Immature natural killer cell (primary cell): ENCODE measurements around the gene GIGYF1. TPM values are rescaled to one million over a fixed set of nuclear protein-coding genes. Genes with fewer than 3 reads are reported as not detected.
A peak's percentile ranks its signal among the peaks of the same experiment; 100 is the strongest.
"Not testable (repeated sequence)": the region's sequence is repeated elsewhere in the genome, so short reads cannot be mapped to it uniquely, and the experiment has no call there.

Source experiments
- DNase-seq, 3 donors: peaks; one replicate each; pipeline ENCODE4 v3.0.0; 2022; ENCODE audit warnings: mixed read lengths in 1 of 3
- H3K27ac Mint-ChIP-seq, 6 donors: one replicate each; pipeline ENCODE4 v1.8.0; 2020; ENCODE audit warnings: mixed read lengths in 6 of 6, mild to moderate bottlenecking in 5 of 6, inconsistent platforms in 4 of 6, moderate library complexity in 3 of 6
- H3K27me3 Mint-ChIP-seq, 3 donors: one replicate each; pipeline ENCODE4 v1.8.0; 2020 to 2021; ENCODE audit warnings: low read depth in 3 of 3, mild to moderate bottlenecking in 3 of 3, mixed read lengths in 3 of 3, moderate library complexity in 3 of 3, inconsistent platforms in 1 of 3
- H3K36me3 Mint-ChIP-seq, 3 donors: one replicate each; pipeline ENCODE4 v1.8.0; 2020; ENCODE audit warnings: mixed read lengths in 3 of 3, inconsistent platforms in 2 of 3, mild to moderate bottlenecking in 2 of 3
- H3K4me1 Mint-ChIP-seq, 2 donors: one replicate each; pipeline ENCODE4 v1.8.0; 2020; ENCODE audit warnings: inconsistent platforms in 2 of 2, mild to moderate bottlenecking in 2 of 2, mixed read lengths in 2 of 2, moderate library complexity in 1 of 2
- H3K4me3 Mint-ChIP-seq, 5 donors: one replicate each; pipeline ENCODE4 v1.8.0; 2020; ENCODE audit warnings: mild to moderate bottlenecking in 5 of 5, mixed read lengths in 5 of 5, inconsistent platforms in 3 of 5, moderate library complexity in 3 of 5
- H3K9me3 Mint-ChIP-seq, 6 donors: one replicate each; pipeline ENCODE4 v1.8.0; 2020; ENCODE audit warnings: mild to moderate bottlenecking in 6 of 6, mixed read lengths in 6 of 6, inconsistent platforms in 4 of 6, moderate library complexity in 3 of 6
- polyA plus RNA-seq, 3 donors: library from polyadenylated mRNA; unstranded; fragments of 300-500 nt; fragmentation: Illumina TruSeq; gene quantifications; one replicate each; pipeline ENCODE4 v1.2.3, GENCODE V29; 2021

The GIGYF1 gene
- polyA plus RNA-seq, 3 donors from 2014 or later: 0.03 to 2.0 (median 0.47) TPM

DNA sequence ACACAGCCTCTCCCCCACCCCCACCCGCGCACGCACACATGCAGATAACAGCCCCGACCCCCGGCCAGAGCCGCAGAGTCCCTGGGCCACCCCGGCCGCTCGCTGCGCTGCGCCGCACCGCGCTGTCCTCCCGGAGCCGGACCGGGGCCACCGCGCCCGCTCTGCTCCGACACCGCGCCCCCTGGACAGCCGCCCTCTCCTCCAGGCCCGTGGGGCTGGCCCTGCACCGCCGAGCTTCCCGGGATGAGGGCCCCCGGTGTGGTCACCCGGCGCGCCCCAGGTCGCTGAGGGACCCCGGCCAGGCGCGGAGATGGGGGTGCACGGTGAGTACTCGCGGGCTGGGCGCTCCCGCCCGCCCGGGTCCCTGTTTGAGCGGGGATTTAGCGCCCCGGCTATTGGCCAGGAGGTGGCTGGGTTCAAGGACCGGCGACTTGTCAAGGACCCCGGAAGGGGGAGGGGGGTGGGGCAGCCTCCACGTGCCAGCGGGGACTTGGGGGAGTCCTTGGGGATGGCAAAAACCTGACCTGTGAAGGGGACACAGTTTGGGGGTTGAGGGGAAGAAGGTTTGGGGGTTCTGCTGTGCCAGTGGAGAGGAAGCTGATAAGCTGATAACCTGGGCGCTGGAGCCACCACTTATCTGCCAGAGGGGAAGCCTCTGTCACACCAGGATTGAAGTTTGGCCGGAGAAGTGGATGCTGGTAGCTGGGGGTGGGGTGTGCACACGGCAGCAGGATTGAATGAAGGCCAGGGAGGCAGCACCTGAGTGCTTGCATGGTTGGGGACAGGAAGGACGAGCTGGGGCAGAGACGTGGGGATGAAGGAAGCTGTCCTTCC lies 26.8 kb upstream of the GIGYF1 start:
- Mint-ChIP-seq H3K4me1 (peaks cover 3 to 6% of the 10 kb centered on the region in 2 donors), H3K27ac (no peak overlapping the region), H3K27me3 (peaks cover 7 to 26% (median 15%) of the 10 kb centered on the region in 3 donors), H3K4me3 (no peak overlapping the region), H3K9me3 (peaks cover 3 to 19% (median 8%) of the 10 kb centered on the region in 6 donors), H3K36me3 (peaks cover 0 to 6% (median 4%) of the 10 kb centered on the region in 3 donors)
- DNase-seq: no peak

DNA sequence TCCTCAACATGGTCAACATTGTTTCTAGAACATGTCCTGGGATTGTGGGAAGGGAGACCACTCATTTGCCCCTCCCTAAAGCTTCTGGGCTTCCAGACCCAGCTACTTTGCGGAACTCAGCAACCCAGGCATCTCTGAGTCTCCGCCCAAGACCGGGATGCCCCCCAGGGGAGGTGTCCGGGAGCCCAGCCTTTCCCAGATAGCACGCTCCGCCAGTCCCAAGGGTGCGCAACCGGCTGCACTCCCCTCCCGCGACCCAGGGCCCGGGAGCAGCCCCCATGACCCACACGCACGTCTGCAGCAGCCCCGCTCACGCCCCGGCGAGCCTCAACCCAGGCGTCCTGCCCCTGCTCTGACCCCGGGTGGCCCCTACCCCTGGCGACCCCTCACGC lies 26.2 kb upstream of the GIGYF1 start, which contains the start of gene EPO:
Gene EPO (plus strand): TSS at position 190 of the 392 bp plus-strand sequence. CDS start 513 bp downstream, outside the sequence.
- peaks cover 0 to 6% (median 4%) of the 10 kb centered on the region in 3 donors for H3K36me3 Mint-ChIP-seq
- H3K9me3 Mint-ChIP-seq: peaks cover 3 to 19% (median 8%) of the 10 kb centered on the region in 6 donors
- no peak within 1 kb of the TSS for H3K27ac Mint-ChIP-seq
- peaks cover 7 to 26% (median 15%) of the 10 kb centered on the region in 3 donors for H3K27me3 Mint-ChIP-seq
- H3K4me3 Mint-ChIP-seq: no peak within 1 kb of the TSS
- no peak for DNase-seq
- H3K4me1 Mint-ChIP-seq: peaks cover 3 to 5% of the 10 kb centered on the region in 2 donors

DNA sequence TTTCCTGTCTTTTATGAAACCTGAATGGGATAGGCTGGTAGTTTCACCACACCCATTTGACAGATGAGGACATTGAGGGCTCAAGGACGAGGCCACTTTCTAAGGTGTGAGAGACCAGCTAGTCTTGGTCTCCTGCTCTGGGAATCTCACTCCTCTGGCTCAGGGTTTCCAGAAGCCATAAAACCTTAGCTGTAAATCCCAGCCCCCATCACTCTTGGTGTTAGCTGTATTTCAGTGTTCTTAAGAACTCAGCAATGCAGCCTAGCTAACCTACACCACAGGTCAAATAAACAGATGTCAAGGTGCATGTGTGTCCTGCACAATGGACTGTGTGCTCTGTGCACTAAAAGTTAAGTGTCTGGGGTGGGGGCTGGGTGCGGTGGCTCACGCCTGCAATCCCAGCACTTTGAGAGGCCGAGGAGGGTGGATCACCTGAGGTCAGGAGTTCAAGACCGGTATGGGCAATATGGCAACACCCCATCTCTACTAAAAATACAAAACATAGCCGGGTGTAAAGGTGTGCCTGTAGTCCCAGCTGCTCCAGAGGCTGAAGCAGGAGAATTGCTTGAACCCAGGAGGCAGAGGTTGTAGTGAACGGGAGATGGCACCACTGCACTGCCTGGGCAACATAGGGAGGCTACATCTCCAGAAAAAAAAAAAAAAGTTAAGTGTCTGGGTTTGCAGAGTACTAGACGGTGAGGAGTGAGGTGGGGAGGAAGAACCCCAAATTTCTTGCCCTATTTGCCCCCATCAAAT lies 25.7 kb upstream of the GIGYF1 start:
- Mint-ChIP-seq H3K36me3 (peaks cover 0 to 6% (median 4%) of the 10 kb centered on the region in 3 donors), H3K4me1 (no peaks in the 10 kb centered on the region), H3K27me3 (peaks cover 7 to 26% (median 15%) of the 10 kb centered on the region in 3 donors), H3K27ac (no peak overlapping the region), H3K9me3 (peaks cover 3 to 19% (median 8%) of the 10 kb centered on the region in 6 donors), H3K4me3 (no peak overlapping the region)
- no peak for DNase-seq

DNA sequence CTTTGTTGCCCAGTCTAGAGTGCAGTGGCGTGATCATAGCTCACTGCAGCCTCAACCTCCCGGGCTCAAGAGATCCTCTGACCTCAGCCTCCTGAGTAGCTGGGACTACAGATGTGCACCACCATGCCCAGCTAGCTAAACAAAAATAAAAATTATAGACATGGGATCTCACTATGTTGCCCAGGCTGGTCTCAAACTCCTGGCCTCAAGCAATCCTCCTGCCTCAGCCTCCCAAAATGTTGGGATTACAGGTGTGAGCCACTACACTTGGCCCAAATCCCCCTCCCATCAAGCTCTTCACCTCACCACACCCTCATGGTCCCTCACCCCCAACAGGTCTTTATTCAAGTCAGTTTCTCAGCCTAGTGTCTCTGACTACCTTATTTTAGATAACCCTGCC lies 23.0 kb upstream of the GIGYF1 start:
- not testable (repeated sequence) for H3K36me3 Mint-ChIP-seq, DNase-seq, H3K4me3 Mint-ChIP-seq, H3K4me1 Mint-ChIP-seq, H3K27ac Mint-ChIP-seq
- Mint-ChIP-seq H3K9me3 (peaks cover 3 to 19% (median 8%) of the 10 kb centered on the region in 6 donors), H3K27me3 (peaks cover 2 to 23% (median 12%) of the 10 kb centered on the region in 3 donors)

DNA sequence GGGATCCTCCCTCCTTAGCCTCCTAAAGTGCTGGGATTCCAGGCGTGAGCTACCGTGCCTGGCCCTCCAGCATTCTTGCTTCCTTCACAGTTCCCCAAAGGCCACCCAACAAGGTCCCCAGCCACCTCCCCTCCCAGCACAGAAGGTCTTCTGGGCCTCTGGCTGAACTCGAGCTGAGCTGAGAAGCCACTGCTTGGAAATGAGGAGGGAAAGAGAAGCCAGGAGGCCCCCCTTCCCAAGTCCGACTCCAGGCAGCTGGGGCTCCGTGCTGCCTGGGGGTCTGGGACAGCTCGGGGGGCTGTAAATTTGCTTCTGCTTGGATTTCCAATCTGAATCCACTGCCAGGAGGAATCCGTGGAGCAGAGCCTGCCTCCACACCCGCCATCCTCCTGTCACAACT lies 20.7 kb upstream of the GIGYF1 start:
- peaks cover 4 to 8% (median 6%) of the 10 kb centered on the region in 3 donors for H3K36me3 Mint-ChIP-seq

DNA sequence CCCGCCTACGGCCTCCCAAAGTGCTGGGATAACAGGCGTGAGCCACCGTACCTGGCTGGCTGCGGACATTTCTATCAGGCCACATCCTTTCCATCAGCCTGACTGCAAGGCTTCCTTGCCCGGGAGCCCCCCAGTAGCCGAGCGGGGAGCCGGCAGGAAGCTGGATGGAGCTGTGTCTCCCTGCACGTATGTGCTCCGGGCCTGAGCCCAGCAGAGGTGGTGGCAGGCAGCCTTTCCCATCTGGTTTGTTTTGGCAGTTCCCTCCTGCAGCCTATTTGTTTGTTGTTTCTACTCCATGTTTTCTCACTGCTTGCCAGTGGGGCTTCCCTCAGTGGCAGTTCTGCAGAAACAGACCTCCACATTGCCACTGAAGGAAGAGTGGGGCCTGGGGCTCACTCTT lies 17.3 kb upstream of the GIGYF1 start:
- Mint-ChIP-seq H3K36me3 (peaks cover 0 to 8% (median 0%) of the 10 kb centered on the region in 3 donors), H3K4me1 (peaks cover 10 to 13% of the 10 kb centered on the region in 2 donors), H3K9me3 (no peaks in the 10 kb centered on the region), H3K4me3 (no peak overlapping the region), H3K27me3 (peaks cover 0 to 2% (median 1%) of the 10 kb centered on the region in 3 donors), H3K27ac (no peak overlapping the region)
- DNase-seq: no peak

More for the DNA sequence above, 20.7 kb upstream of the GIGYF1 start:
- Mint-ChIP-seq H3K27ac (no peak overlapping the region), H3K9me3 (peaks cover 3 to 19% (median 8%) of the 10 kb centered on the region in 6 donors), H3K4me1 (no peaks in the 10 kb centered on the region), H3K4me3 (no peak overlapping the region), H3K27me3 (peaks cover 1 to 17% (median 5%) of the 10 kb centered on the region in 3 donors)
- no peak for DNase-seq

DNA sequence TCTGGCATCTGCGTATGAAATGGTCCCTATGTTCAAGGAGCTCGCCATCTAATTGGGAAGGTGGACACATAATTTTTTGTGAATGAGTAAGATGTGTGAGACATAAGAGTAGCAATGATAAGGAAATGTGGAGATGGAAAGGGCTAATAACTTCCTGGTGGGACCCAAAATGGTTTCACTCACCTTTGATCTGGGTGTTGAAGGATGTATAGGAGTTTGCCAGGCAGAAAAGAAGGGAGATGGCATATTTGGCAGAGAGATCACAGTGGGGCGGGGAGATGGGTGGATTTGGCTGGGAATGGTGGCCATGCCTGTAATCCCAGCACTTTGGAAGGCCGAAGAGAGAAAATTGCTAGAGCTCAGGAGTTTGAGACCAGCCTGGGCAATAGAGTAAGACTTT lies 16.4 kb upstream of the GIGYF1 start:
- Mint-ChIP-seq H3K4me1 (peaks cover 12 to 14% of the 10 kb centered on the region in 2 donors), H3K9me3 (no peaks in the 10 kb centered on the region), H3K4me3 (no peak overlapping the region), H3K27ac (no peak overlapping the region), H3K27me3 (peaks cover 0 to 4% (median 4%) of the 10 kb centered on the region in 3 donors), H3K36me3 (peaks cover 0 to 8% (median 0%) of the 10 kb centered on the region in 3 donors)
- DNase-seq: no peak

DNA sequence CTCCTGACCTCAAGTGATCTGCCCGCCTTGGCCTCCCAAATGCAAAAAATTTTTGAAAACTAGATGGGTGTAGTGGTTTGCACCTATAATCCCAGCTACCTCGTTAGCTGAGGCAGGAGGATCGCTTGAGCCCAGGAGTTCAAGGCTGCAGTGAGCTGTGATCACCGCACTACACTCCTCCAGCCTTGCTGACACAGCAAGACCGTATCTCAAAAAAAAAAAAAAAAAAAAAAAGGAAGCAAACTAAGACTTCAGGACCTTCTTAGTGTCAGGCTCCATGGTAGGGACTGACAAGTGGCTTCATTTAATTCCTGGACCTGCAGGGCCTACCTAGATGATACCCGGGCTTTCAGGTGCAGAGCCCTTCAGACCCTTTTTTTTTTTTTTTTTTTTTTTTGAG lies 14.3 kb upstream of the GIGYF1 start:
- no peak overlapping the region for H3K27ac Mint-ChIP-seq
- H3K4me1 Mint-ChIP-seq: peaks cover 14% of the 10 kb centered on the region in 2 donors
- H3K36me3 Mint-ChIP-seq: peaks cover 0 to 8% (median 0%) of the 10 kb centered on the region in 3 donors
- peak overlapping the region in 2 of 5 donors; percentile 30 to 35 for H3K4me3 Mint-ChIP-seq
- no peak for DNase-seq
- H3K27me3 Mint-ChIP-seq: peaks cover 0 to 4% (median 4%) of the 10 kb centered on the region in 3 donors
- H3K9me3 Mint-ChIP-seq: no peaks in the 10 kb centered on the region

DNA sequence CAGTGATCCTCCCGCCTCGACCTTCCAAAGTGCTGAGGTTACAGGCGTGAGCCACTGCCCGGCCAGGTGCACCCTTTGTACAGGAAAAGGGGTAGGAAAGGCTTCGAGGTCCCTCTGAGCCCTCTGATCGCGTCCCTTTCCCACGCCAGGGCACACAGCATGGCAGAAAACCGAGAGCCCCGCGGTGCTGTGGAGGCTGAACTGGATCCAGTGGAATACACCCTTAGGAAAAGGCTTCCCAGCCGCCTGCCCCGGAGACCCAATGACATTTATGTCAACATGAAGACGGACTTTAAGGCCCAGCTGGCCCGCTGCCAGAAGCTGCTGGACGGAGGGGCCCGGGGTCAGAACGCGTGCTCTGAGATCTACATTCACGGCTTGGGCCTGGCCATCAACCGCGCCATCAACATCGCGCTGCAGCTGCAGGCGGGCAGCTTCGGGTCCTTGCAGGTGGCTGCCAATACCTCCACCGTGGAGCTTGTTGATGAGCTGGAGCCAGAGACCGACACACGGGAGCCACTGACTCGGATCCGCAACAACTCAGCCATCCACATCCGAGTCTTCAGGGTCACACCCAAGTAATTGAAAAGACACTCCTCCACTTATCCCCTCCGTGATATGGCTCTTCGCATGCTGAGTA lies 12.7 kb upstream of the GIGYF1 start:
- peak overlapping the region; percentile 95 to 97 (median 96) for H3K4me3 Mint-ChIP-seq
- H3K36me3 Mint-ChIP-seq: peaks cover 0 to 5% (median 0%) of the 10 kb centered on the region in 3 donors
- peak overlapping the region; percentile 87 to 96 (median 94) for H3K27ac Mint-ChIP-seq
- H3K27me3 Mint-ChIP-seq: peaks cover 0 to 4% (median 4%) of the 10 kb centered on the region in 3 donors
- no peak for DNase-seq
- peaks cover 14% of the 10 kb centered on the region in 2 donors for H3K4me1 Mint-ChIP-seq
- no peaks in the 10 kb centered on the region for H3K9me3 Mint-ChIP-seq

DNA sequence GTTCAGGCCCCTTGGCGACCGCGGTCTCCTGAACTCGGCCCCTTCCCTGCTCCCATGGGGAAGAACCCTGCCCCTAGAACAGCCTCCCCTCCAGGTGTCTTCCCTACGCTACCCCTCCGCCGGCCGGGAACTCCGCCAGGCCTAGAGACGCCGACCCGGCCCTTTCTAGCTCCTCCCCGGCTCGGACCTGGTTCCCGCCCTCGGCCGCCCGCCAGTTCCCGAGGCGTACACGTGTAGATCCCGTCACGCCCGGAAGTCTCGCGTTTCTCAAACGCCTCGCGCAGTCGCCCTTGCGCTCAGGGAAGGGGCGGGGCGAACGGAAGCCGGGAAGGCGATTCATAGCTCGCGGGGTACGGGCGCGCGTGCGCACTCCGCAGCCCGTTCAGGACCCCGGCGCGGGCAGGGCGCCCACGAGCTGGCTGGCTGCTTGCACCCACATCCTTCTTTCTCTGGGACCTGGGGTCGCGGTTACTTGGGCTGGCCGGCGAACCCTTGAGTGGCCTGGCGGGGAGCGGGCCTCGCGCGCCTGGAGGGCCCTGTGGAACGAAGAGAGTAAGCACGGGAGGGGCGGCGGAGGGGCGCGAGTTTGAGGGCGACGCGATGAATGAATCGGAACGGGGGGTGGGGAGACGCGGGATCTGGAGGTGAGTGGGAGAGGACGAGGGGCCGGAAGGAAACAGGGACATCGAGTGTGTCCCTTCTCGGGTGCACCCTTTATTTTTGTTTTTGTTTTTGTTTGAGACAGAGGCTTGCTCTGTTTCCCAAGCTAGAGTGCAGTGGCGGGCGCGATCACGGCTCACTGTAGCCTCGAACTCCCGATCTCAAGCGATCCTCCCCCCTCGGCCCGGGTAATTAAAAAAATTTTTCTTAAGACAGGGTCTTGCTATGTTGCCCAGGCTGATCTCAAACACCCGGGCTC lies 12.0 kb upstream of the GIGYF1 start, which contains the start of gene POP7:
Gene POP7 (plus strand): TSS at position 369 of the 919 bp plus-strand sequence. CDS start 710 bp downstream, outside the sequence.
- peak; percentile 97 to 98 (median 97) for DNase-seq
- H3K27me3 Mint-ChIP-seq: peaks cover 0 to 5% (median 4%) of the 10 kb centered on the region in 3 donors
- peak within 1 kb of the TSS; percentile 87 to 96 (median 94) for H3K27ac Mint-ChIP-seq
- H3K4me1 Mint-ChIP-seq: peaks cover 14% of the 10 kb centered on the region in 2 donors
- H3K36me3 Mint-ChIP-seq: peaks cover 0 to 5% (median 0%) of the 10 kb centered on the region in 3 donors
- H3K4me3 Mint-ChIP-seq: peak within 1 kb of the TSS; percentile 95 to 97 (median 96)
- no peaks in the 10 kb centered on the region for H3K9me3 Mint-ChIP-seq

DNA sequence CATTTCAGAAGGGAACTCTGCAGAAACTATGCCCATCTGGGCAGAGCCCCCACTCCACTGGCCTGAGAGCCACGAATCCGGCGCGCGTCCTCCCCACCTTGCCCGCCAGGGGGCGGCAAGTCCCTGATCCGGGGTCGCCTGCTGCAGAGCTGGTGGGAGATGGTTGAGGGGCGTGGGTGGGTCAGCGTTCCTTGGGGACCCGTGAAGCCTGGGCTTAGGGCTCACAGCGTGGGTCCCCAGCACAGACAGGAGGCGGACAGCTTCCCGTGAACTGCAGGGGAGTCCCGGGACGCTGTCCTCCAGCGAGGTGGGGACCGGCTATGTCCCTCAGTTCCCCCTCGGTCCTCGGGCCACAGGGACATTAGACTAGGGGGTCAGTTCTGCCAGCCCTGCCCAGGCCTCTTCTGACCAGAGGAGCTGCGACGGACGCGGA lies 11.3 kb upstream of the GIGYF1 start:
- peaks cover 0 to 2% (median 0%) of the 10 kb centered on the region in 3 donors for H3K36me3 Mint-ChIP-seq
- H3K9me3 Mint-ChIP-seq: no peaks in the 10 kb centered on the region
- peak; percentile 70 to 76 (median 74) for DNase-seq
- H3K27me3 Mint-ChIP-seq: peaks cover 0 to 5% (median 5%) of the 10 kb centered on the region in 3 donors
- H3K27ac Mint-ChIP-seq: peak overlapping the region; percentile 36 to 95 (median 88)
- peaks cover 14% of the 10 kb centered on the region in 2 donors for H3K4me1 Mint-ChIP-seq
- peak overlapping the region; percentile 95 to 97 (median 96) for H3K4me3 Mint-ChIP-seq

DNA sequence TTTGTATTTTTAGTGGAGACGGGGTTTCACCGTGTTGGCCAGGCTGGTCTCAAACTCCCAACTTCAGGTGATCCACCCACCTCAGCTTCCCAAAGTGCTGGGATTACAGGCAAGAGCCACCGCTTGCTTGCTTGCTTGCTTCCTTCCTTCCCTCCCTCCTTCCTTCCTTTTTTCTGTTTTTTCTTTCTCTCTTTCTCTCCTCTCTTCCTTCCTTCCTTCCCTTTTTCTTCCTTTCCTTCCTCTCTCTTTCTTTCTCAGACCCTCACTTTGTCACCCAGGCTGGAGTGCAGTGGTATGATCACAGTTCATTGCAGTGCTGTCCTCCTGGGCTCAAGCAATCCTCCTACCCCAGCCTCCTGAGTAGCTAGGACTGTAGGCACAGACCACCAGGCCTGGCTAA lies 7.0 kb upstream of the GIGYF1 start:
- not testable (repeated sequence) for H3K9me3 Mint-ChIP-seq, H3K36me3 Mint-ChIP-seq, H3K4me3 Mint-ChIP-seq, H3K4me1 Mint-ChIP-seq, DNase-seq, H3K27me3 Mint-ChIP-seq
- peak overlapping the region in 1 of 6 donors; percentile 57 for H3K27ac Mint-ChIP-seq
